Right renal pelvis (tissue), 4 donors: Measurements from ENCODE around the gene SDF2L1. TPM values are rescaled to one million over a fixed set of nuclear protein-coding genes. Genes with fewer than 3 reads are reported as not detected.
"Not testable (repeated sequence)": the region's sequence is repeated elsewhere in the genome, so short reads cannot be mapped to it uniquely, and the experiment has no call there.

Experiments
- DNase-seq, 4 donors: peaks; one replicate each; pipeline ENCODE4 v3.0.0-alpha.2; 2013; ENCODE audit warnings: low read depth in 4 of 4, low spot score in 3 of 4, missing footprints in 1 of 4
- polyA plus RNA-seq, 4 donors: library from polyadenylated mRNA; unstranded; fragments of 120-200 nt; gene quantifications; one replicate each; pipeline ENCODE4 v1.2.1, GENCODE V29; 2013; ENCODE audit not compliant: insufficient read length in 4 of 4

SDF2L1 gene
- polyA plus RNA-seq, 4 donors = 13.2 to 27.8 (median 17.1) TPM

- DNase-seq = no peak
Observed at GRCh38 chr22:21659864-21660525, 17.9 kb downstream of the SDF2L1 start.

DNA sequence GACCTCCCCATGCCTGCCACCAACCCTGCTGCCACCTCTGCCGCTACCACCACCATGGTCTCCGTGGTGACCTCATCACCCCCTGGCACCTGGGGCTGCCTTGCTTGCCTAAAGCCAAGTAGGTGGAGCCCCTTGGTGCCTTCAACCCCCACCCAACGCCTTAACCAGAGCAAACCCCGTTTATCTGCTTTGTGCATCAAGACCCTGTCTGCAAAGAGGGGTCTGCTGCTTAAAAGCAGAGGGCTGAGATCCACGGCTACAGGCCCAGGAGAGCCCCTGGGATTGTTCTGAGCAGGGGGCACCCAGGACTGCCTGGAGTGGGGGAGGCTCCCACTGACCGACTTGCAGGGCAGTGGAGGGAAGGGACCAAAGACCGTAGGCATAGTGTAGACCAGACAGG lies 18.8 kb downstream of the SDF2L1 start:
- DNase-seq = no peak

DNA sequence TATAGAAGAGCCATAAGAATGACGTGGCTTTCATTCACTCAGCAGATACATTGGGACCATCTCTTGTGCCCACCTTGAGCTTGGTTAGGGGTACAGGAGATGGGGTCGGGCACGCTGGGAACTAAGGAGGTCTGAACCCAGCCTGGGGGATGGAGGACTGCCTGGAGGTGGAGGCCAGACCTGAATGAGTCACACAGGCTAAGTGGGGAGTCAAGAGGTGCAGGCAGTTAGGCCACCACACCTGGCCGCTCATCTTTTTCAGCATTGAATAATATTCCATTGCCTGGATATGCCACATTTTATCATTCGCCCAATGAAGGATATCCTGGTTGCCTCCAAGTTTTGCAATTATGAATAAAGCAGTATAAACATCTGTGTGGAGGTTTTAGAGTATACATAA lies 19.9 kb downstream of the SDF2L1 start:
- no peak for DNase-seq

DNA sequence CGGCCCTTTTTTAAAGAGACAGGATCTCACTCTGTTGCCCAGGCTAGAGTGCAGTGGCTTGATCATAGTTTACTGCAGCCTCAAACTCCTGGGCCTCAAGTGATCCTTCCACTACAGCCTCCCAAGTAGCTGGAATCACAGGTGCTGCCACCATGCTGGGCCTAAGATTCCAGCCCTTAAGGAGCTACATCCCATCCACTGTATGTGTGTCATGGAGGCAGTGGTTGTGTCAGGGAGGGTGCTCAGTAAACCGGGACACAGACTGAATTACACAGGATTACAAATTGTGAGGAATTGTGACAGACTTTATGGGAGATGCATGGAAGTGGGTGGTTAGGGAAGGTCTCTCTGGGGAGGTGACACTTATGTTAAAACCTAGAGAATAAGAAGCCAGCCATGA lies 21.6 kb downstream of the SDF2L1 start:
- no peak for DNase-seq

DNA sequence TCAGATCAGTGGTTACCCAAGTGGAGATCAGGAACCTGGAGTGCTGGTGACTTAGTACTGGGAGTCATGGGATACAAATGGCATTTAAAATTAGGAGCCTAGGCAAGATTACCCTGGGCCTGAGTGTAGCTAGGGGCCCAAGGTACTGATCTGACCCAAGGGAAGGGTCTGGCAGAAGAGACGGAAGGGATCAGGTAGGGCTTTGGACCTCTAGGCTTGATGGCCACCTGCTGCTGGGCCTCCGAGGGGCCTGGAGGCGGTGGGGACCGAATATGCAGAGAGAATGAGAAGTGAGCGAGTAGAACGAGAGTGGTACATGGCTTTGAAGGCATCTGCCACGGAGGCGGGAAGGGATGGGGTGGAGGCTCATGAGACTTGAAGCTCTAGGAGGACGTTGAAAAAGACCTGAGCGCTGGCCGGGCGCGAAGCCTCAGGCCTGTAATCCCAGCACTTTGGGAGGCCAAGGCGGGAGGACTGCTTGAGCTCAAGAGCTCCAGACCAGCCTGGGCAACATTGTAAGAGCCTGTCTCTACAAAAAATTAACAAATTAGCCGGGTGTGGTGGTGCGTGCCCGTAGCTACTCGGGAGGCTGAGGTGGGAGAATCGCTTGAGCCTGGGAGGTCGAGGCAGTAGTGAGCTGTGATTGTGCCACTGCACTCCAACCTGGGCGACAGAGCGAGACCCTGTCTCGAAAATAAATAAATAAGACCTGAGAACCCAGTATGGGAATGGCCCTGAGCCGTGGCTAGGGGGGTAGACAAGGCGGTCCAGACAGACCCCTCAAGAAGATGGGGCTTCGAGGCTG lies 23.1 kb downstream of the SDF2L1 start:
- no peak for DNase-seq

- DNase-seq = no peak
Observed at GRCh38 chr22:21666786-21667185, 24.7 kb downstream of the SDF2L1 start.

DNA sequence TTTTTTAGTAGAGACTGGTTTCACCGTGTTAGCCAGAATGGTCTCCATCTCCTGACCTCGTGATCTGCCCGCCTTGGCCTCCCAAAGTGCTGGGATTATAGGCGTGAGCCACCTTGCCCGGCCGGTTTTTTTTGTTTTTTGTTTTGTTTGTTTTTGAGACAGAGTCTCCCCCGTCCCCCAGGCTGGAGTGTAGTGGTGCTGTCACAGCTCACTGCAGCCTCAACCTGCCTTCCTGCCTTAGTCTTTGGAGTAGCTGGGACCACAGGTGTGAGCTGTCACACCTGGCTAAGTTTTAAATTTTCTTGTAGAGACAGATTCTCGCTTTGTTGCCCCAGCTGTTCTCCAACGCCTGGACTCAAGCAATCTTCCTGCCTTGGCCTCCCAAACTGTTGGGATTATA lies 26.9 kb downstream of the SDF2L1 start:
- DNase-seq = no peak

DNA sequence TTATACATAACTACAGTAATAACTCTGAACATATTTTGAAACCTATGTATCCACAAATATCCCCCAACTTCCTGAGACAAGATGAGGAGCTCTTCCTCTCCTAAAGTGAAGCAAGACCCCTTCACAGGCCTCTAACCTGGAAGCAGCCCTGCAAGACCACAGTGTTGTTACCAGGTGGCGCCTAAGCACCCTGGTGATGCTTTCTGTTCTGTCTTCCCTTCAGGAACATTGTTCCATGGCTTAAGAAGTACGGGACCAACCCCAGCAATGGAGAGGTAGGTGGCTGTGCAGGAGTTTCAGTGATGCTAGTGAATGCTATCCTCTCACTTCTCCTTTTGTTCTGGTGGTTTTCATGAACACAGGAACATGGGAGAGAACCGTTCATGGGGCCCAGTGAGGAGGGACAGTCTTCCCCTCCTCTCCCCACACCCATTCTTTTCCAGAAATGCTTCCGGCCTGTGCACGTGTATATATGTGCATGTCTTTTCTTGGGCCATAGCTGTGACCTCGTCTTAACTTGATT lies 30.1 kb downstream of the SDF2L1 start:
- DNase-seq = no peak

DNA sequence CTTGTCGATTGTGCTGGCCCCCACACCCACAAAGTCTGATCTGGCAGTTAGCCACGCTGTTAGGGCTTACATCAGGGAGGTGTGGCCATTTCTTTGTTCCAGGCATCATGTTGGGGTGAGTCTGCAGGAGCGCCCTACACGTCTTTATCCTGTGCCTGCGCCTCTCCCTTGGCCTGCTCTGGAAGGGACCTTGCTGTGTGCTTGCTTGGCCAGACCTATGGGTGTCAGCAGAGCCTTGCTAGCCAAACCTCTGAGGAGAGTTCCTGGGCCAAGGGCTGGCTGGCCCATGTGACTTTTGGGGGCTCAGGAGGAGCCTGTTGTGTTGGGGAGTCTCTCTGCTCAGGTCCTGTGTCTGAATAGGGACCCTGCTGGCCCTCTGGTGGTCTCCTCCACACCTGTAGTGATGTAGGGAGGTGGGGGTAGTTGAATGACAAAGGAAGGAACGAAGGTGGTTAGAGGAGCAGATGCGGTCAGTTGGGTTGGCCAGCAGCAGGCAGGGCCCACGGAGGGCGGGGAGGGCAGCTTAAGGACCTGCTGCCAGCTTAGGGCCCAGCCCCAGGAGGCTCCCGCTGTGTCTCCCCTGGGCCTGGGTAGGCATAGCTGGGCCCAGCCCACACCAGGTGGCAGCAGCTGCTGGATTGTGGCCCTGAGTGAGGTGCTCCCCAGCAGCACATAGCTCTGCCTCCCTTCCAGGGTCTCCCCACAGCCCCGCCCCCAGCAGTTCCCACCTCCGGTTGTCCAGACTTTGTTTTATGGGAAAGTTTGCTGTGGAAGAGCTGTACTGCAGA lies 31.6 kb downstream of the SDF2L1 start:
- no peak for DNase-seq

DNA sequence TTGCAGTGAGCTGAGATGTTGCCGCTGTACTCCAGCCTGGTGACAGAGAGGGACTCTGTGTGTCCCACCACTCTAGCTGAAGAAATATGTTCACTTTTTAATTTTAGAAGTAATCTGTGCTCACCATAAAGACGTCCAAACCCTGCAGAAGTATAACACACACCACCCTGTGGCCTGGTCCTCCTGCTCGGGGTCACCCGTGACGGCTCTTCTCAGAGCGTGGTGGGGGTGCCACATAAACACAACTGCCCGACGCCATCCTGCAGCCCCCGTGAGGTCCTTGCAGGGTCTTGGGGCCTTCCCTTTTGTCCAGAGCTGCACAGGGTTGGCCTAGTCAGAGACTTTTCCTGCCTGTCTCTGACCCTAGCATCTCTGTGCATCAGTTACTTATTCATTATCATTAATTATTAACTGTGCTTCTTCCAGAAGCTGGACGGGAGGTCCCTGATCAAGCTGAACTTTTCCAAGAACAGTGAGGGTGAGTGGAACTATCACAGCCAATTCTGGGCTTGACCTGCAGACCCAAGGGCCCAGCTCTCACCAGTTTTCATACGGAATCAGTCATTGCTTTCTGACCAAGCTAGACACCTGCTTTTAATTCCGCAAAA lies 32.6 kb downstream of the SDF2L1 start:
- DNase-seq = no peak

DNA sequence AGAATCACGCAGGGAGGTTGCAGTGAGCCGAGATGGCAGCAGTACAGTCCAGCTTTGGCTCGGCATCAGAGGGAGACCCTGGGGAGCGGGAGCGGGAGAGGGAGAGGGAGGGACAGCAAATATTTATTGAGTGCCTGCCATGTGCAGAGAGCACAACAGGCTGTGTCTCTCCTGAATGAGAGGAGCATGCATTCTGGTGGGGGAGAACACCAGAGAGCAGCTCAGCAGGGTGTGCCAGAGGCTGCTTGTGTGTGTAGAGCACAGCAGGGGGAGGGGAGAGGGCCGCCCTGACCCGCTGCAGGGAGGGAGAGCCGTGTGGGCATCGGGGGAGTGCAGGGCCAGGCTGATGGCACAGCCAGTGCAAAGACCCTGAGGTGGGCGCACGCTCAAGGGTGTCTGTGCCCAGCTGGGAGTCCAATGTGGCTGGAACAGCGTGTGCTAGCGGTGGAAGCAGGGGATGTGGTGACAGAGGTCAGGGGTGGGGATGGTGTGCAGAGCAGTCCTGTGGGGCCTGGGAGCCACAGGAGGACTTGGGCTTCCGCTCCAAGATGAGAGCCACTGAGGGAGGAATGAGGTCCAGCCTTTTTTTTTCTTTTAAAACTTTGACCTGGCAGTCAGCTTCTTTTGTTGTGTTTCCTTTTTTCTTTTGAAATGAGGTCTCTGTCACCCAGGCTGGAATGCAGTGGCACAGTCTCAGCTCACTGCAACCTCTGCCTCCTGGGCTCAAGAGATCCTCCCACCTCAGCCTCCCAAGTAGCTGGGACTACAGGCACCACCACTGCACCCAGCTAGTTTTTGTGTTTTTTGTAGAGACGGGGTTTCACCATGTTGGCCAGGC lies 35.7 kb downstream of the SDF2L1 start:
- no peak for DNase-seq

- DNase-seq = not testable (repeated sequence)
Observed at GRCh38 chr22:21678842-21679241, 36.7 kb downstream of the SDF2L1 start.

GRCh38 chr22:21679383-21679782 lies 37.3 kb downstream of the SDF2L1 start:
- DNase-seq = no peak

DNA sequence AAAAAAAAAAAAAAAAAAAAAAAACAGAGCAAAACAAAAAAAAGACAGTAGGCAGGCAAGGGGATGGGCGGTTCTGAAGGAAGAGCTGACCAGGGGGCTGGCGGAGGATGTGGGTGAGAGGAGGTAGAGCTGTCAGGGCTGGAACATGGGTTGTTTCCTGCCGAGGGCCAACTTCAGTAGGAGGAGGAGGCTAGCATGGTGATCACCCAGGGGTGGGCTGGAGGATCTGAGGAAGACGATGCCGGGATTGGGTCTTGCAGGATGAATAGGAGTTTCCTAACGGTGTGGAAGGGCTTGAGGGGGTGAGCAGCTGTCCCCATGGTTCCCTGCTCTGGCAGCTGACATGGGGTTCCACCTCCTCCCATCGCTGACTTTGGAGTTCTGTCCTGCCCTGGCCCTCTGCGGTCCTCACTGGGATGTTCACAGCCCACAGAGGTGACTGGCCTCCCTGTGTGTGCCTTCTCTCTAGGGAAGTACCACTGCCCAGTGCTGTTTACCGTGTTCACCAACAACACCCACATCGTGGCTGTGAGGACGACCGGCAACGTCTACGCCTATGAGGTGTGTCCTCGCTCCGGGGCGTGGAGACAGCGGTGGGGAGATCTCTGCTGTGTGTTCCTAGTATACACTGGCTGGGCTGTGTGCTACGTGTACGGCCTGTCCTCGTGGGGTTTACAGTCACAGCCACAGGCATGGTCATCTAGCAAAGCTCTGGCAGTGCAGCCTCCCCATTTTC lies 38.9 kb downstream of the SDF2L1 start:
- no peak for DNase-seq

DNA sequence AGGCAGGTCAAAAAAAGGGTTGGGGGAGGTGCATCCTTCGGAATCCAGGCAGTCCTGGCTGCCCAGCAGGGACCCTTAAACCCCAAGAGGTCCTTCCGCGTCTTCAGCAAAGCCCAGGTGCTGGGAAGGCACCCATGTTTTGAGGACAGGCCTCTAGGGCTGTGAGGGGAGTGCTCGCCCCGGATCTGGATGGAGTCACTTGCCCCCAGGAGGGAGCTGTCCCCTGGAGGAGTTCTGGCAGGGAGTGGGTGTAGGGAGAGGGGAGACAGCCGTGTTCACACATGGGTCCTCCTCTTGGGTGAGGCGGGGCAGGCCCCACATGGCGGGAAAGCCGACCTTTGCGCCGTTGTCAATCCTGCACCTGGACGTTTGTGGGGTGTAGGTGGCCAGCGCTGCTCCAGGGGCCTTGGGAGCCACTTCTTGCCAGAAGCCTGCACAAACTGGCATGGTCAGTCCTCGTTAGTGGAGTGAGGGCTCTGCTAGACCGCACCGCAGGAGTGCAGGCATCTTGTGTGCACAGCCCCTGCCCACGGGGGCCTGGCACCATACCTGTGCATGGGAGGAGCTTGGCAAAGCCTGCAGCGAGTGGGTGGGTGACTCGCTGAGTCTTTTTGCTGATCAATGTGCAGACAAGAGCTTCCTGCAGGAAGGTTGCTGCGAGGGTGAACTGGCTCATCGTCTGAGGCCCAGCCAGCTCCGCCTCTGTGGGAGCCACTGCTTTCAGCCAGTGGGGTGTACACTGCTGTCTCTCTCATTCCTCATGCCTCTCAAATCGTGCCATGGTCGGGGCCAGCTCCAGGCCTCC lies 39.7 kb downstream of the SDF2L1 start:
- DNase-seq = no peak

GRCh38 chr22:21682385-21683175 lies 40.5 kb downstream of the SDF2L1 start:
- DNase-seq = no peak

- no peak for DNase-seq
Observed at GRCh38 chr22:21683401-21683811, 41.3 kb downstream of the SDF2L1 start.
